Glomerular visceral epithelial cell (primary cell): Measurements from ENCODE around the gene HSF2BP.
"Not testable (repeated sequence)": the region's sequence is repeated elsewhere in the genome, so short reads cannot be mapped to it uniquely, and the experiment has no call there.

ENCODE experiments used
- DNase-seq: peaks from one replicate; pipeline ENCODE4 v3.0.0-alpha.2; 2016; ENCODE audit errors: extremely low spot score

HSF2BP gene

GRCh38 chr21:43651926-43652325 is 7.4 kb downstream of the HSF2BP start:
- DNase-seq = not testable (repeated sequence)

GRCh38 chr21:43648171-43648570 is 11.1 kb downstream of the HSF2BP start:
- DNase-seq = no peak

GRCh38 chr21:43646550-43647260 is 12.6 kb downstream of the HSF2BP start:
- DNase-seq = peak; percentile 92

GRCh38 chr21:43645976-43646375 is 13.3 kb downstream of the HSF2BP start:
- DNase-seq = no peak

GRCh38 chr21:43645136-43645891 is 14.0 kb downstream of the HSF2BP start:
- peak; percentile 78 for DNase-seq

GRCh38 chr21:43644609-43645008 is 14.7 kb downstream of the HSF2BP start:
- peak; percentile 40 for DNase-seq

GRCh38 chr21:43644071-43644470 is 15.2 kb downstream of the HSF2BP start:
- DNase-seq = no peak

- no peak for DNase-seq
These were observed 16.1 kb downstream of the HSF2BP start for GRCh38 chr21:43643193-43643592.

GRCh38 chr21:43640400-43640799 is 18.9 kb downstream of the HSF2BP start:
- DNase-seq = no peak

- no peak for DNase-seq
These were observed 19.6 kb downstream of the HSF2BP start for GRCh38 chr21:43639470-43640353.

GRCh38 chr21:43637530-43638158 is 21.6 kb downstream of the HSF2BP start:
- DNase-seq = no peak

- no peak for DNase-seq
These were observed 23.9 kb downstream of the HSF2BP start for GRCh38 chr21:43635436-43635835.

GRCh38 chr21:43634618-43635017 is 24.7 kb downstream of the HSF2BP start:
- DNase-seq = peak; percentile 56

- no peak for DNase-seq
These were observed 26.8 kb downstream of the HSF2BP start for GRCh38 chr21:43632373-43632905.

- no peak for DNase-seq
These were observed 27.7 kb downstream of the HSF2BP start for GRCh38 chr21:43631411-43632107.

- no peak for DNase-seq
These were observed 31.8 kb downstream of the HSF2BP start for GRCh38 chr21:43627527-43627926.

GRCh38 chr21:43626390-43626789 is 32.9 kb downstream of the HSF2BP start:
- no peak for DNase-seq

- no peak for DNase-seq
These were observed 34.9 kb downstream of the HSF2BP start for GRCh38 chr21:43624339-43624738.

- DNase-seq = no peak
These were observed 35.7 kb downstream of the HSF2BP start for GRCh38 chr21:43623588-43623987.

GRCh38 chr21:43622796-43623195 is 36.5 kb downstream of the HSF2BP start:
- no peak for DNase-seq

- no peak for DNase-seq
These were observed 39.4 kb downstream of the HSF2BP start for GRCh38 chr21:43619856-43620255.
